Retinal pigment epithelial cell (primary cell): Measurements from ENCODE around the gene TCERG1L.

Experiments used
- DNase-seq: peaks from one replicate; pipeline ENCODE4 v3.0.0-alpha.2; 2010; ENCODE audit warnings: low read depth
- H3K4me3 ChIP-seq: 2 replicates; pipeline ENCODE4 v1.5.1; 2011; ENCODE audit warnings: mild to moderate bottlenecking, low read length, control low read depth, moderate library complexity
- TF ChIP-seq, protein P1 (sequence below): conservative IDR thresholded peaks from 2 replicates; pipeline ENCODE4 v1.5.1; 2011; ENCODE audit warnings: low read depth, low read length, control low read depth, inconsistent platforms

Gene TCERG1L

DNA sequence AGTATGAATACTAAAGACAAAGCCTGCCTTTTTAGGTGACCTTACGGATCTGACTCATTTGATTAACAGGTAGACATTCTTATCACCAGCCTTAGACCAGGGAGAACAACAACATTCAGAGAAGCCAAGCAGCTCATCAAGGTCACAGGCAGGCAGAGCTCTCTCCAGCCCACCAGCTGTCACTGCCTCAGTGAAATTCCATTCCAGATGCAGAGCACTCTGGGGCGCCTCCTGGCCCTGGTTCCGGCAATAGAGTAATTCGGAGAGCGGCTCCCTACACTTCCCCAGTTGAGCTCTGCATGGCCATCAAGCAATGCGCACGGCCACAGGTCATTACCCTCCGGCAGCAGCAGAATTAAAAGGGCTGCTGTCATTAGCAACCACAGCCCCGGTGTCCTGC lies 164.7 kb downstream of the TCERG1L start:
- no peak for DNase-seq
- TF ChIP-seq, protein P1, sequence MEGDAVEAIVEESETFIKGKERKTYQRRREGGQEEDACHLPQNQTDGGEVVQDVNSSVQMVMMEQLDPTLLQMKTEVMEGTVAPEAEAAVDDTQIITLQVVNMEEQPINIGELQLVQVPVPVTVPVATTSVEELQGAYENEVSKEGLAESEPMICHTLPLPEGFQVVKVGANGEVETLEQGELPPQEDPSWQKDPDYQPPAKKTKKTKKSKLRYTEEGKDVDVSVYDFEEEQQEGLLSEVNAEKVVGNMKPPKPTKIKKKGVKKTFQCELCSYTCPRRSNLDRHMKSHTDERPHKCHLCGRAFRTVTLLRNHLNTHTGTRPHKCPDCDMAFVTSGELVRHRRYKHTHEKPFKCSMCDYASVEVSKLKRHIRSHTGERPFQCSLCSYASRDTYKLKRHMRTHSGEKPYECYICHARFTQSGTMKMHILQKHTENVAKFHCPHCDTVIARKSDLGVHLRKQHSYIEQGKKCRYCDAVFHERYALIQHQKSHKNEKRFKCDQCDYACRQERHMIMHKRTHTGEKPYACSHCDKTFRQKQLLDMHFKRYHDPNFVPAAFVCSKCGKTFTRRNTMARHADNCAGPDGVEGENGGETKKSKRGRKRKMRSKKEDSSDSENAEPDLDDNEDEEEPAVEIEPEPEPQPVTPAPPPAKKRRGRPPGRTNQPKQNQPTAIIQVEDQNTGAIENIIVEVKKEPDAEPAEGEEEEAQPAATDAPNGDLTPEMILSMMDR: no peak
- H3K4me3 ChIP-seq: no peak overlapping the region

DNA sequence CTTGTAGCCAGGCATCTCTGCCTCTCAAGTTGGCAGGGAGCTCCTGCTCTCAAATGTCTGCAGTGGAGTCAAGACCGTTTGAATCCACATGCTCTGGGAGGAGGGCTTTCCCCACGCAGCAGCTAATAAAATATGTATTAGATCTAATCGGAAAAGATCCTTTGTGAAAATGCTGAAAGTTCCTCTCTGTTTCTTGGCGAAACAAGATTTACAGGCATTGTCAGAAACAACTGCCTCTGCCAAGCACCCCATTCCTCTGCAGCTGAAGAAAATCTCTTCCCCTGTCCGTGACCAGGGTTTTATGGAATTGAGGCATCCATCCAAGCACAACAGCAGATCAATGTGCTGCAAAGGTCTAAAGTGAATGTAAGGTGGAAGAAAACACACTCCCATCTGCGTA lies 165.8 kb downstream of the TCERG1L start:
- TF ChIP-seq, protein P1: no peak
- DNase-seq: no peak
- no peak overlapping the region for H3K4me3 ChIP-seq

DNA sequence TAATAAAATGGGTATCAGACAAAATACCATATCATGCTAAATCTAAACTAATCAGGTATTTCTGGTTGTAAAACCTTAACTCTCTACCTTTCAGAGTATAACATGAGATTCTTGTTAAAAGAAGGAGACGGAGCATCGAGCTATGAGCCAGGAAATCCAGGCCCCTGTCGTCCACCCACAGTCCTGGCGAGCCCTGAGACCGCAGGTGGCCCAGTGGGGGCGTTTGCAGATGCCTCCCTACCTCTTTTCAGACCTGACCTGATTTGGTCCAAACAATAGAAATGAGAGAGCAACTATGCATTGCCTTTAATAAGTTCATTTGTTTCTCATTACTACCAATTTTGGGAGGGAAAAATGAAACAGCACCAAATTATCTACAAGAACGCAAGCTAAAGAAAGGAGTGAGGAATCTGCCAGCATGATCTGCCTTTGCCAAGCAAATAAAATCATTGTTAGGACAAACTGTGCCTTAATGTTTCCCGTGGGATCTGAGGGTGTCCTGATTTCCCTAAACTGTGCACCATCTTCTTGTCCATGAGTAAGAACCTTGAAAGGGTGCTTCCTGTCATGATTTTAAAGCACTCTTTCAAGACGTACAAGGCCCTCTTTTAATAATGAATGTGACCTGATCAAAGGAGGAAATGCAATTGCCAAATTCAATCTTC lies 166.7 kb downstream of the TCERG1L start:
- DNase-seq: no peak
- no peak overlapping the region for H3K4me3 ChIP-seq
- TF ChIP-seq, protein P1: no peak

DNA sequence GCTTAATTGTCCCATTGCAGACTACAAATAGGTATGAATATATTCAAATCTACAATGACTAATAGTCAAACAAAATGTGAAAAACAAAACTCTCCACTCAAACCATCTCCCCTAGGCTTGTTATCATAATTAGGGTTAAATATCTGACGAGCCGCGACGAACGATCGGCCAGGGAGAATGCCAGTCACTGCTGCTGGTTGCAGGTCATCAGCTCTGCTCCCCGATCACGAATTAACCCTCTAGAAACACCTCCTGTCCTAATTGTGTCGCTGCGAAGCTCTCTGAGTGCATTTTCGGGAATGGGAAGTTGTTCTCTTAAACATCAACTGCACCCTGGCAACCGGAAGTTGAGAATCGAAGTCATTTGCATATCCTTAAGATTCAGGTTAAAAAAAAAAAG lies 167.3 kb downstream of the TCERG1L start:
- H3K4me3 ChIP-seq: no peak overlapping the region
- TF ChIP-seq, protein P1: no peak
- DNase-seq: no peak

DNA sequence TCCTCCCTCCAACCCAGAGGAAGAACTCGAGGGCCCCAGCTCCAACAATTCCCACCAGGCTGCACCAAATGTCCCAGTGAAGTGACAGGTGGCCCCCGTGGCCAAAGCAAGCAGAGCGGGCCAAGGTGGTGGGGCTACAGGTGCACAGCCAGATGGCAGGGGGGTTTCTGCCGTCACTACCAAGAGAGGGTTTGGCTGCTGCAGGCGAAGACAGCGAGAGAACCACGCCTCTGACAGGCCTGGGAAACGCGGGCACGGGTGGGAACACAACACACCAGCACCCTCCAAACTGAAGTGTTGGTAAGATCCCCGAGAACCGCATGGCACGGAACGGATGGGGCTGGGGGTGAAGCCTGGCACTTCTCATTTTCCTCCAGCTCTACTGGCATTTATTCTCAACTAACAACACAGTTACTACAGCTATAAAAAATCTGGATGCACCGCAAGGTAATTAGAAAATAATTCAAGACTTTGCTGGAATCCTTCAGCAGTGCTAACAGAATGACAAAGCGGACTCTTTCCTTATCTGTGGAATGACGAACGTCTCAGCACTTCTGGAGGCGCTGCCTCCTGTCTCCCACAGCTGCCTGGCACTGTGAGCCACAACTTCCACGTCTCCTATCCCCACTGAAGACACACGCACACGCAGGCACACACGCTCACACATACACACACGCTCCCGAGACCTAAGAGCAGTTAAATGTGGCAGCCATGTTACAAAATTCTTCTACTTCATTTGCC lies 167.9 kb downstream of the TCERG1L start:
- TF ChIP-seq, protein P1: no peak
- no peak overlapping the region for H3K4me3 ChIP-seq
- no peak for DNase-seq

DNA sequence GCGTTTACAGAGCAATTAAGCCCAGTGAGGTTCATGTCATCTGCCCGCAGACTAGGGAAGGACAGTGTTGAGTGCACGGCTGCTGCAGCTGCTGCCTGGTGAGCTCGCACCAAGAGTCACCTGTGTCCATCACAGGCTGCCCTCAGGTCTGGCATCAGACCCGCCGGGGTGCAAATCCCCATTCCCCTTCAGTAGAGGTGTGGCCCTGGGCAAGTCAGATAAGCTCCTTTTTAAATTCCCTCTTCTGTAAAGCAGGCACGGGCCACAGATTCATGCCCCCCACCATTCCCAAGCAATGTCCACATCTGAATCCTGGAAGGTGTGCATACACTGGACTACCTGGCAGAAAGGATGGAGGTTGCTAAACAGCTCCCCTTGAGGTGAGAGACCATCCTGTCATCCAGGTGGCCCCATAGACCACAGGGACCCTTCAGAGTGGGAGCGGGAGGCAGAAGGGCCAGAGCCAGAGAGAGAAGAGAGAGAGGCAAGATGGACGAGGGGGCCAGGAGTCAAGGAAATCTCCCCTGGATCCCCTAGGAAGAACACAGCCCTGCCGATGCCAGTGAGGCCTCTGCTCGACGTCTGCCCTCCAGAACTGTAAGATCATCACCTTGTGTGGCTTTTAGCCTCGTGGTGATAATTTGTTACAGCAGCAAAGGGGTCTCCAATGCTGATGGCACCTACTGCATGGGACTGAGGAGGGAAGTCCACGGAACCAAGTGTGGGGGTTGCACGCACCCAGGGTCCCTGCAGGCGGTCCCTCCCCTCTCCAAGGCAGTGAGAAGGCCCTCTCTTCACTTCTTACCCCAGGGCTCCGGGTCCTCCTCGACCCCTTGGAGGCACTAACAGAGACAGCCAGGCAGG lies 168.8 kb downstream of the TCERG1L start:
- TF ChIP-seq, protein P1: no peak
- H3K4me3 ChIP-seq: no peak overlapping the region
- DNase-seq: no peak
